Transverse colon (tissue), 3 donors: ENCODE measurements around the gene PDLIM1.

Source experiments
- CTCF ChIP-seq, 5 experiments: fragments of 200-600 bp in 3 of 5; fragments of 450-650 bp in 2 of 5; sonication (generic) in 3 of 5; IDR thresholded peaks; 1 replicate in 2 of 5; 2 replicates in 3 of 5; pipeline ENCODE4 v1.5.1; 2016 to 2017; ENCODE audit warnings: antibody characterized with exemption in 5 of 5, inconsistent platforms in 3 of 5, mild to moderate bottlenecking in 2 of 5, moderate library complexity in 1 of 5
- POLR2A ChIP-seq: fragments of 450-650 bp; IDR thresholded peaks from one replicate; pipeline ENCODE4 v1.6.1; 2016; ENCODE audit warnings: antibody characterized with exemption, mild to moderate bottlenecking, moderate library complexity

DNA sequence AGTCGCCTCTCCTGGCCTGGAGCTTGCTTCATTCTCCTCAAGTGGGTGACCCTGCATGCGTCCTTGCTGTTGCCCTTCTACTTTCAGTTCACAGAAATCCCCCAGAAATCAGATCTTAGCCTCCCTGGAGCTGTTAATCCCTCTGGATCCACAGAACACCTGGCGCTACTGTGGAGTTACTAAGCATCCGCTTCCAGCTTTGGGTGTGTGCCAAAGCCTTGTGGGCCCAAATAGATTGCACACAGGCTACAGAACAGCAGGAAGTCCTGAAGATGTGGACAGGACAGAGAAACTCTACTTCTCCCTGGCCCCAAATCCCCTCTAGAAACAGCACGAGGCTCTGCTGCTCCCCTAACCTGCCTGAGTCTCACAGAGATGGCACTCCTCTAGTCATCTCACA is 36.6 kb upstream of the PDLIM1 start:
- TF ChIP-seq POLR2A, result no peak
- peak in 1 of 5 experiments; percentile 22 for TF ChIP-seq CTCF (IDR thresholded peaks at IDR 0.05)
